Adrenal gland (tissue), 12 donors: ENCODE data around the gene KIF15. TPM values are rescaled to one million over a fixed set of nuclear protein-coding genes. Genes with fewer than 3 reads are reported as not detected.

Source experiments
- DNase-seq, 7 donors: peaks; one replicate each; pipeline ENCODE4 v3.0.0-alpha.2; 2019 to 2020
- H3K27ac ChIP-seq, 5 donors: fragments of 200-600 bp; sonication (generic) in 4 of 5; 1 replicate in 3 of 5; 2 replicates in 2 of 5; pipeline versions ENCODE4 v1.5.1 to v1.8.0; 2016 to 2020; ENCODE audit warnings: mild to moderate bottlenecking in 1 of 5
- H3K27me3 ChIP-seq: fragments of 200-600 bp; 2 replicates; pipeline ENCODE4 v1.8.0; 2021
- H3K36me3 ChIP-seq, 2 donors: fragments of 200-600 bp; replicated peaks in 1 of 2; 1 replicate in 1 of 2; 2 replicates in 1 of 2; pipeline versions ENCODE4 v1.5.1 to v1.8.0; 2018 to 2022
- H3K4me1 ChIP-seq, 2 donors: fragments of 200-600 bp; replicated peaks in 1 of 2; 1 replicate in 1 of 2; 2 replicates in 1 of 2; pipeline versions ENCODE4 v1.5.1 to v1.8.0; 2018 to 2021
- H3K4me3 ChIP-seq, 4 donors: fragments of 200-600 bp; sonication (generic) in 3 of 4; one replicate each; pipeline ENCODE4 v1.5.1; 2016 to 2018
- H3K9me3 ChIP-seq, 3 donors: fragments of 200-600 bp; sonication (generic) in 1 of 3; replicated peaks in 1 of 3; 1 replicate in 2 of 3; 2 replicates in 1 of 3; pipeline versions ENCODE4 v1.5.1 to v1.8.0; 2016 to 2021
- CTCF ChIP-seq, 6 experiments: fragments of 450-650 bp in 4 of 6; fragments of 200-600 bp in 2 of 6; sonication (generic) in 1 of 6; IDR thresholded peaks; 1 replicate in 5 of 6; 2 replicates in 1 of 6; pipeline versions ENCODE4 v1.5.1 to v1.8.0; 2016 to 2021; ENCODE audit warnings: antibody characterized with exemption in 6 of 6, mild to moderate bottlenecking in 2 of 6, moderate library complexity in 1 of 6
- POLR2A ChIP-seq, 2 donors: fragments of 450-650 bp; IDR thresholded peaks; one replicate each; pipeline ENCODE4 v1.6.1; 2017; ENCODE audit warnings: antibody characterized with exemption in 2 of 2, mild to moderate bottlenecking in 2 of 2, moderate library complexity in 1 of 2
- WGBS, 4 donors: extraction: QIAGEN DNeasy Blood & Tissue Kit in 2 of 4; methylation state at CpG; one replicate each; pipeline versions ENCODE4 v1.1.5 to v1.1.7; 2013 to 2017; 5-methylcytosine and 5-hydroxymethylcytosine counted together
- intact Hi-C, 2 donors: fragments of 100-400 bp; cut with DNase I; formaldehyde crosslinking; loops; one replicate each; pipeline versions ENCODE4 v1.14.1 to v1.15.0; 2022 to 2023
- polyA plus RNA-seq, 3 donors: library from polyadenylated mRNA; stranded (reverse); fragments of 200-250 nt in 2 of 3; fragments of 350-450 nt in 1 of 3; fragmentation: Illumina TruSeq in 1 of 3; extraction: RNeasy Lipid Tissue Mini Kit (QIAGEN cat#74804) in 1 of 3; gene quantifications; one replicate each; pipeline ENCODE4 v1.2.3, GENCODE V29; 2013 to 2014
- total RNA-seq, 9 donors: library from RNA; depleted of rRNA in 4 of 9; stranded (reverse); fragments of >200 nt in 4 of 9; fragments of 120-200 nt in 1 of 9; fragmentation: NEBNext Ultra II Directional in 1 of 9; extraction: Animal tissue kit (Norgen Biotek cat#: 25700) in 1 of 9; gene quantifications; one replicate each; pipeline versions ENCODE4 v1.1.0 to v1.2.4, GENCODE V29; 2013 to 2023
- donor health status: healthy with polysubstance abuse.
- donor health status: Bipolar disorder and iron deficiency.
- donor health status: DM: yes; HTN: yes; CAD: no.
- donor health status: DM: no; HTN: no; CAD: no.
- donor health status: DM: no; HTN: no; CAD: no.
- donor health status: DM: yes; HTN: yes; CAD: no.

The KIF15 gene
- total and polyA plus RNA-seq, 12 donors: 0.20 to 10.2 (median 0.65) TPM

- no peak overlapping the region for H3K4me3 ChIP-seq
- H3K27ac ChIP-seq: no peak overlapping the region
- 68 to 78% (median 74%) methylated on average over 3 of the region's 3 CpGs for WGBS, 4 donors
- H3K27me3 ChIP-seq: no peaks in the 10 kb centered on the region
- no peaks in the 10 kb centered on the region for H3K36me3 ChIP-seq
- no peaks in the 10 kb centered on the region for H3K9me3 ChIP-seq
- intact Hi-C loops: no loop called here
- TF ChIP-seq POLR2A (IDR thresholded peaks at IDR 0.05): no peak
- no peak for TF ChIP-seq CTCF (IDR thresholded peaks at IDR 0.05)
- DNase-seq: no peak
- no peaks in the 10 kb centered on the region for H3K4me1 ChIP-seq
Observed at GRCh38 chr3:44892689-44893088, 131.1 kb downstream of the KIF15 start.

DNA sequence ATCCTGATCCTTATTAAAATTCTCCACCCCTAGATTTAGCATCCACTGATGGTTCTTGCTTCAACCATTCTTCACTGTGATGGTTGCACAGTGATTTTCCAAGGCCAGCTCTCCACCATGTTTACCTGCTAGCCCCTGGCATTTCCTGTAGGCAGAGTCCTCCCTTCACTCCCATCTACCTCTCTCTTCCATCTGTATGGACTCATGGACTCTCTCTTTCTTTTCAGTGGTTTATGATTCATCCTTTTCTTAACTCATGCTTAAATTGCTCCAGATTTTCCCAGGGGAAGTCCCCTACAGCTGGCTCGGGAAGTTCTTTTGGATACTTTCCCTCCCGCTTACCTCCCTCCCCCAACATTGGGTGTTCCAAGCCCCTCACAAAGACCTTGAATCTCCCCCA is 131.5 kb downstream of the KIF15 start:
- H3K4me3 ChIP-seq: no peak overlapping the region
- no peaks in the 10 kb centered on the region for H3K36me3 ChIP-seq
- H3K27me3 ChIP-seq: no peaks in the 10 kb centered on the region
- intact Hi-C loops: no loop called here
- H3K27ac ChIP-seq: no peak overlapping the region
- 50 to 60% (median 57%) methylated on average over 2 of the region's 2 CpGs for WGBS, 4 donors
- TF ChIP-seq CTCF (IDR thresholded peaks at IDR 0.05) (no peak), POLR2A (IDR thresholded peaks at IDR 0.05) (no peak)
- H3K4me1 ChIP-seq: no peaks in the 10 kb centered on the region
- no peaks in the 10 kb centered on the region for H3K9me3 ChIP-seq
- no peak for DNase-seq

DNA sequence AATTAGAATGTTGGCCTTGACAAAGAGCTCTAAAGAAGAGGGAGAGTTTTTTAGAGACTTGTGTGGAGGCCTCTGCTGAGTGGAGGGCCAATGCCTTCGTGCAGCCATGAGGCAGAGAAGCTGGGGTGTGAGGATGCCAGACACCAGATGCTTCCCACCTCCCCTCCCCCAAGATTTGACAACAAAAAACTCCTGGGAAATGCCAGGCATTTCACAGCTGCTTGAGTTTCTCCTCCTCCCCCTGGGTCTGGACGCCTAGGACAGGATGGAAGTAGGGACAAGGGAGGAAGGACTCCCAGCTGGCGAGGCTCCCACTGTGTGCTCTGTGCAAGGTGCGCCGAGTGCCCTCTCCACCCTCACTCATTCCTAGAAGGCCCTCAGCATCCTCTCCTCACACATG is 132.9 kb downstream of the KIF15 start:
- no peaks in the 10 kb centered on the region for H3K4me1 ChIP-seq
- 47 to 68% (median 64%) methylated on average over 5 of the region's 5 CpGs for WGBS, 4 donors

GRCh38 chr3:44896440-44896839 is 134.8 kb downstream of the KIF15 start:
- Histone ChIP-seq H3K36me3 (no peaks in the 10 kb centered on the region), H3K27ac (no peak overlapping the region), H3K4me3 (no peak overlapping the region), H3K4me1 (no peaks in the 10 kb centered on the region), H3K9me3 (no peaks in the 10 kb centered on the region), H3K27me3 (peaks cover 11% of the 10 kb centered on the region)
- 84 to 87% (median 85%) methylated on average over 2 of the region's 2 CpGs for WGBS, 4 donors
- no peak for DNase-seq
- TF ChIP-seq POLR2A (IDR thresholded peaks at IDR 0.05) (no peak), CTCF (IDR thresholded peaks at IDR 0.05) (no peak)
- intact Hi-C loops: no loop called here

More for the DNA sequence above, 132.9 kb downstream of the KIF15 start:
- Histone ChIP-seq H3K36me3 (no peaks in the 10 kb centered on the region), H3K27ac (no peak overlapping the region), H3K27me3 (peaks cover 6% of the 10 kb centered on the region), H3K4me3 (no peak overlapping the region), H3K9me3 (no peaks in the 10 kb centered on the region)
- no peak for DNase-seq
- intact Hi-C loops: no loop called here
- TF ChIP-seq POLR2A (IDR thresholded peaks at IDR 0.05): no peak
- no peak for TF ChIP-seq CTCF (IDR thresholded peaks at IDR 0.05)
